Liver (tissue), 3 donors: ENCODE results near the gene ZC3H7B.

Source experiments
- CTCF ChIP-seq: fragments of 150-350 bp; IDR thresholded peaks from 2 replicates; pipeline ENCODE4 v1.5.1; 2017; ENCODE audit warnings: improper control_type of control experiment, low read depth, low read length; ENCODE audit not compliant: missing input control
- EGR1 ChIP-seq, 2 donors: IDR thresholded peaks; 2 replicates each; pipeline ENCODE4 v1.6.1; 2016 to 2018; ENCODE audit warnings: antibody characterized with exemption in 2 of 2, low read depth in 2 of 2
- GABPA ChIP-seq, 2 donors: IDR thresholded peaks in 1 of 2; conservative IDR thresholded peaks in 1 of 2; 2 replicates each; pipeline ENCODE4 v1.6.1; 2016; ENCODE audit warnings: antibody characterized with exemption in 2 of 2, mild to moderate bottlenecking in 1 of 2, moderate library complexity in 1 of 2
- JUND ChIP-seq, 2 donors: IDR thresholded peaks; 2 replicates each; pipeline ENCODE4 v1.6.1; 2016; ENCODE audit warnings: antibody characterized with exemption in 2 of 2
- RAD21 ChIP-seq, 2 donors: IDR thresholded peaks; 2 replicates each; pipeline ENCODE4 v1.6.1; 2016; ENCODE audit warnings: antibody characterized with exemption in 2 of 2, mild to moderate bottlenecking in 2 of 2
- REST ChIP-seq: IDR thresholded peaks from 2 replicates; pipeline ENCODE4 v1.6.1; 2016; ENCODE audit warnings: antibody characterized with exemption, mild to moderate bottlenecking
- RXRA ChIP-seq, 2 donors: IDR thresholded peaks; 2 replicates each; pipeline ENCODE4 v1.6.1; 2017 to 2018; ENCODE audit warnings: antibody characterized with exemption in 2 of 2, mild to moderate bottlenecking in 1 of 2
- TAF1 ChIP-seq: conservative IDR thresholded peaks from 2 replicates; pipeline ENCODE4 v1.6.1; 2016; ENCODE audit warnings: antibody characterized with exemption, mild to moderate bottlenecking
- YY1 ChIP-seq: IDR thresholded peaks from 2 replicates; pipeline ENCODE4 v1.6.1; 2016; ENCODE audit warnings: antibody characterized with exemption, mild to moderate bottlenecking
- donor health status: healthy.
- donor health status: healthy.

GRCh38 chr22:41288245-41288946 is 12.9 kb upstream of the ZC3H7B start:
- no peak for TF ChIP-seq CTCF
- TF ChIP-seq TAF1 = peak; percentile 77
- peak; percentile 40 to 47 for TF ChIP-seq RAD21 (IDR thresholded peaks at IDR 0.05)
- TF ChIP-seq YY1 = peak; percentile 51
- peak in 1 of 2 donors; percentile 19 for TF ChIP-seq EGR1 (IDR thresholded peaks at IDR 0.05; ENCODE audit: low read depth in 2 of 2)
- TF ChIP-seq GABPA (IDR thresholded peaks at IDR 0.05 in 1 of 2, conservative IDR thresholded peaks at IDR 0.05 in 1 of 2) = peak; percentile 52 to 82
- peak; percentile 85 for TF ChIP-seq REST
- peak; percentile 99 to 100 for TF ChIP-seq JUND (IDR thresholded peaks at IDR 0.05)
- peak; percentile 73 to 76 for TF ChIP-seq RXRA (IDR thresholded peaks at IDR 0.05)
